Amygdala (tissue), 56 donors: ENCODE measurements around the gene ZNF710.

ENCODE experiments used
- DNase-seq, 56 donors: peaks; one replicate each; lab custom pipeline; 2025; lab: John Stamatoyannopoulos, UW

ZNF710 gene

GRCh38 chr15:90126596-90127435 is 125.7 kb downstream of the ZNF710 start:
- no peak for DNase-seq

- DNase-seq = no peak
Measured at GRCh38 chr15:90130291-90130690, 129.2 kb downstream of the ZNF710 start.
